A673 (cell line): Measurements from ENCODE around the gene TEX19. TPM values are rescaled to one million over a fixed set of nuclear protein-coding genes. Genes with fewer than 3 reads are reported as not detected.

Source experiments
- BruUV-seq: library from RNA; stranded (reverse); fragments of 400-500 nt; replicated peaks from 2 replicates; lab custom pipeline; 2021; lab: Mats Ljungman, UMichigan
- CTCF ChIA-PET: fragments of 300-600 bp; sonication (Branson Sonifier 250); formaldehyde crosslinking; loops from one replicate; lab custom pipeline; 2022; ENCODE audit warnings: antibody characterized with exemption; lab: Charles Lee
- POLR2A ChIA-PET: fragments of 300-600 bp; sonication (Branson Sonifier 250); formaldehyde crosslinking; loops from one replicate; lab custom pipeline; 2022; ENCODE audit warnings: antibody characterized with exemption; ENCODE audit not compliant: low non-redundant PET; lab: Charles Lee
- DNase-seq: peaks from one replicate; pipeline ENCODE4 v3.0.0-alpha.2; 2015; ENCODE audit warnings: low spot score
- H3K27ac ChIP-seq: fragments of 200-600 bp; sonication (generic); 2 replicates; pipeline ENCODE4 v1.5.1; 2016; ENCODE audit warnings: mixed run types, low read depth, mild to moderate bottlenecking, mixed read lengths, antibody characterized with exemption, low read length; ENCODE audit not compliant: poor library complexity, severe bottlenecking
- H3K27me3 ChIP-seq: fragments of 200-600 bp; sonication (generic); replicated peaks from 2 replicates; pipeline ENCODE4 v1.6.1; 2017; ENCODE audit warnings: mixed run types, low read depth, mild to moderate bottlenecking, mixed read lengths, antibody characterized with exemption, low read length; ENCODE audit not compliant: insufficient read depth, poor library complexity
- H3K36me3 ChIP-seq: fragments of 200-600 bp; sonication (generic); 2 replicates; pipeline ENCODE4 v1.6.1; 2016; ENCODE audit warnings: mixed run types, mild to moderate bottlenecking, mixed read lengths, antibody characterized with exemption, low read length; ENCODE audit not compliant: insufficient read depth, poor library complexity, severe bottlenecking
- H3K4me1 ChIP-seq: fragments of 200-600 bp; sonication (generic); 2 replicates; pipeline ENCODE4 v1.6.1; 2017; ENCODE audit warnings: mixed run types, mild to moderate bottlenecking, mixed read lengths, antibody characterized with exemption, low read length; ENCODE audit not compliant: insufficient read depth, poor library complexity, severe bottlenecking
- H3K4me3 ChIP-seq: fragments of 200-600 bp; sonication (generic); 2 replicates; pipeline ENCODE4 v1.5.1; 2016; ENCODE audit warnings: low read depth, mixed run types, mild to moderate bottlenecking, mixed read lengths, low read length; ENCODE audit not compliant: poor library complexity, severe bottlenecking
- H3K9me3 ChIP-seq: fragments of 200-600 bp; sonication (generic); 2 replicates; pipeline ENCODE4 v1.6.1; 2016; ENCODE audit warnings: mixed run types, low read depth, mild to moderate bottlenecking, mixed read lengths, antibody characterized with exemption, low read length; ENCODE audit not compliant: poor library complexity, severe bottlenecking
- EZH2 ChIP-seq: fragments of 200-600 bp; sonication (generic); IDR thresholded peaks from 2 replicates; pipeline ENCODE4 v1.6.1; 2017; ENCODE audit warnings: borderline replicate concordance, low read depth, mild to moderate bottlenecking, mixed read lengths, antibody characterized with exemption, low read length; ENCODE audit not compliant: poor library complexity, severe bottlenecking
- intact Hi-C: fragments of 100-400 bp; cut with micrococcal nuclease; formaldehyde crosslinking; loops from one replicate; pipeline ENCODE4 v1.10.0; 2022; ENCODE audit not compliant: unreplicated experiment
- total RNA-seq: library from RNA; stranded (reverse); gene quantifications from 2 replicates; pipeline ENCODE4 v1.2.3, GENCODE V29; 2021
- TF ChIP-seq, protein P1 (sequence below): fragments of 300-800, 200-600 bp; sonication (generic); conservative IDR thresholded peaks from 2 replicates; pipeline ENCODE4 v1.5.1; 2017; ENCODE audit warnings: low read depth, mild to moderate bottlenecking, antibody characterized with exemption, low read length, moderate library complexity, mixed read lengths

Gene TEX19
- total RNA-seq, 1 experiment from 2014 or later, result 0.39 TPM

DNA sequence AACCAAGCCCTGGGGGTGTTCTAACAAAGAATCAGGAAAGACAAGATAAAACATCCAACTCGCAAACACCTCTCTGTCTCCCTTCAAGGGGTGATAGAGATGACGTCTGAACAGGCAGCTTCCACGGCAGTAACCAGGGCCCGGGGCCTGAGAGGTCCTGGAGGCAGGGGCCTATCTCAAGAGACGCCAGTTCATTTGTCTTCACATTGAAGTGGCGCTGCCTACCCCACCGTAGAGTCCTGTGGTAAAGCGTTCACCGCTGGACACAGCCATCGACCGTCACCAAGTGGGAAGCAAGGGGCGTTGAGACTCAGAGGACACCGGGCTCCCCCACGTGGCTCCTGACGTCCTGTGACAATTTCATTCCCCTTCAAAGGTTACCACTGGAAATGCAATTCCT lies 33.9 kb downstream of the TEX19 start:
- no TSS peak for BruUV-seq
- POLR2A ChIA-PET, result interaction anchor here (0.5 kb wide), 1 partner anchor 169 kb away, joined by 3 read pairs; no protein-coding TSS in a partner anchor
- H3K4me3 ChIP-seq, result no peak overlapping the region
- no peaks in the 10 kb centered on the region for H3K27me3 ChIP-seq
- TF ChIP-seq, protein P1, sequence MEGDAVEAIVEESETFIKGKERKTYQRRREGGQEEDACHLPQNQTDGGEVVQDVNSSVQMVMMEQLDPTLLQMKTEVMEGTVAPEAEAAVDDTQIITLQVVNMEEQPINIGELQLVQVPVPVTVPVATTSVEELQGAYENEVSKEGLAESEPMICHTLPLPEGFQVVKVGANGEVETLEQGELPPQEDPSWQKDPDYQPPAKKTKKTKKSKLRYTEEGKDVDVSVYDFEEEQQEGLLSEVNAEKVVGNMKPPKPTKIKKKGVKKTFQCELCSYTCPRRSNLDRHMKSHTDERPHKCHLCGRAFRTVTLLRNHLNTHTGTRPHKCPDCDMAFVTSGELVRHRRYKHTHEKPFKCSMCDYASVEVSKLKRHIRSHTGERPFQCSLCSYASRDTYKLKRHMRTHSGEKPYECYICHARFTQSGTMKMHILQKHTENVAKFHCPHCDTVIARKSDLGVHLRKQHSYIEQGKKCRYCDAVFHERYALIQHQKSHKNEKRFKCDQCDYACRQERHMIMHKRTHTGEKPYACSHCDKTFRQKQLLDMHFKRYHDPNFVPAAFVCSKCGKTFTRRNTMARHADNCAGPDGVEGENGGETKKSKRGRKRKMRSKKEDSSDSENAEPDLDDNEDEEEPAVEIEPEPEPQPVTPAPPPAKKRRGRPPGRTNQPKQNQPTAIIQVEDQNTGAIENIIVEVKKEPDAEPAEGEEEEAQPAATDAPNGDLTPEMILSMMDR, result no peak
- TF ChIP-seq EZH2, result no peak
- intact Hi-C loops, result no loop called here
- no peaks in the 10 kb centered on the region for H3K36me3 ChIP-seq
- H3K4me1 ChIP-seq, result peaks cover 10% of the 10 kb centered on the region
- CTCF ChIA-PET, result no interaction called here
- no peak overlapping the region for H3K27ac ChIP-seq
- H3K9me3 ChIP-seq, result no peaks in the 10 kb centered on the region
- no peak for DNase-seq

DNA sequence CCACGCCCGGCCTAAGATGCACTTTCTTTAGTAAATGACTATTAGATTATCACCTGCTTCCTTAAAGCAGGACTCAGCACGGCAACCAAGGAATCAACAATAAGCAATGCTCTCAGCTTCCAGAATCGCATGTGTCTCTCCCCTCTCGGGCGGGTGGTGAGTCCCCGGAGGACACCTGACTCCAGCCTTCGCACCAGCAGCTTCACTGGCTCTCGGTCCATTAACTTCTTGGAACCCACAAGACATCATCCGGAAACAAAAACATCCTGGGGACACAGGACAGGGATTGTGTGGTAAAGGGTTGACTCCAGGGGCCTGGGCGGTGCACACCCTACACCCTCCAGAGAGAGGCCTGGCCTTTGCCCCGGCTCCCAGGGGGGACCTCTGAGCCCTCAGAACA lies 35.2 kb downstream of the TEX19 start:
- peaks cover 16% of the 10 kb centered on the region for H3K4me1 ChIP-seq
- intact Hi-C loops, result no loop called here
- TF ChIP-seq EZH2, result no peak
- TF ChIP-seq, protein P1, result no peak
- CTCF ChIA-PET, result no interaction called here
- H3K36me3 ChIP-seq, result no peaks in the 10 kb centered on the region
- POLR2A ChIA-PET, result interaction anchor here (0.6 kb wide), 1 partner anchor 23 kb away, joined by 19 read pairs; no protein-coding TSS in a partner anchor
- no TSS peak for BruUV-seq
- H3K27ac ChIP-seq, result no peak overlapping the region
- no peak for DNase-seq
- no peak overlapping the region for H3K4me3 ChIP-seq
- H3K27me3 ChIP-seq, result no peaks in the 10 kb centered on the region
- no peaks in the 10 kb centered on the region for H3K9me3 ChIP-seq

GRCh38 chr17:82396601-82397435 lies 37.8 kb downstream of the TEX19 start:
- ChIA-PET CTCF (interaction anchor here (0.6 kb wide), 1 partner anchor 74 kb away, joined by 5 read pairs; no protein-coding TSS in a partner anchor), POLR2A (no interaction called here)
- no peak overlapping the region for H3K4me3 ChIP-seq
- no TSS peak for BruUV-seq
- TF ChIP-seq, protein P1, result no peak
- no peak for TF ChIP-seq EZH2
- DNase-seq, result peak; percentile 47
- H3K4me1 ChIP-seq, result peaks cover 29% of the 10 kb centered on the region
- no peaks in the 10 kb centered on the region for H3K27me3 ChIP-seq
- H3K9me3 ChIP-seq, result no peaks in the 10 kb centered on the region
- peak overlapping the region; percentile 59 for H3K27ac ChIP-seq
- H3K36me3 ChIP-seq, result no peaks in the 10 kb centered on the region
- intact Hi-C loops, result no loop called here
